Measurements from ENCODE around the gene MEF2A. TPM values are rescaled to one million over a fixed set of nuclear protein-coding genes. Genes with fewer than 3 reads are reported as not detected.

Gene MEF2A
- polyA plus RNA-seq, 6 donors from 2014 or later, result 27.1 to 56.6 (median 40.9) TPM

GRCh38 chr15:99616773-99617342, 51.1 kb downstream of the MEF2A start:
- ATAC-seq (ENCODE audit: low read depth in 2 of 2) (no peak), DNase-seq (no peak)
- Mint-ChIP-seq H3K27me3 (no peaks in the 10 kb centered on the region), H3K4me1 (peaks cover 48 to 73% (median 73%) of the 10 kb centered on the region in 3 donors), H3K4me3 (peak overlapping the region in 3 of 8 donors; percentile 0 to 2 (median 0)), H3K27ac (peak overlapping the region in 5 of 6 donors; percentile 5 to 91 (median 66)), H3K36me3 (no peaks in the 10 kb centered on the region), H3K9me3 (peaks cover 0 to 2% (median 0%) of the 10 kb centered on the region in 7 donors)

- peak overlapping the region in 2 of 8 donors; percentile 30 to 55 for H3K4me3 Mint-ChIP-seq
- peaks cover 0 to 5% of the 10 kb centered on the region in 2 donors for H3K36me3 Mint-ChIP-seq
- no peak for ATAC-seq (ENCODE audit: low read depth in 2 of 2)
- H3K27me3 Mint-ChIP-seq, result no peaks in the 10 kb centered on the region
- H3K27ac Mint-ChIP-seq, result peak overlapping the region in 5 of 6 donors; percentile 72 to 97 (median 89)
- H3K4me1 Mint-ChIP-seq, result peaks cover 41 to 62% (median 58%) of the 10 kb centered on the region in 3 donors
- peaks cover 0 to 2% (median 0%) of the 10 kb centered on the region in 7 donors for H3K9me3 Mint-ChIP-seq
- DNase-seq, result no peak
Measured at GRCh38 chr15:99618941-99619411, 53.2 kb downstream of the MEF2A start.

- no peak overlapping the region for H3K4me3 Mint-ChIP-seq
- H3K27me3 Mint-ChIP-seq, result no peaks in the 10 kb centered on the region
- peaks cover 41 to 64% (median 55%) of the 10 kb centered on the region in 3 donors for H3K4me1 Mint-ChIP-seq
- no peak for ATAC-seq (ENCODE audit: low read depth in 2 of 2)
- DNase-seq, result no peak
- H3K27ac Mint-ChIP-seq, result peak overlapping the region in 4 of 6 donors; percentile 53 to 95 (median 66)
- peaks cover 0 to 2% (median 0%) of the 10 kb centered on the region in 7 donors for H3K9me3 Mint-ChIP-seq
- H3K36me3 Mint-ChIP-seq, result peaks cover 4 to 6% of the 10 kb centered on the region in 2 donors
Measured at GRCh38 chr15:99619712-99620111, 53.9 kb downstream of the MEF2A start.

GRCh38 chr15:99620178-99620577, 54.4 kb downstream of the MEF2A start:
- DNase-seq (no peak), ATAC-seq (ENCODE audit: low read depth in 2 of 2) (no peak)
- peaks cover 8 to 10% of the 10 kb centered on the region in 2 donors for H3K36me3 Mint-ChIP-seq
- peaks cover 0 to 7% (median 0%) of the 10 kb centered on the region in 7 donors for H3K9me3 Mint-ChIP-seq
- H3K27ac Mint-ChIP-seq, result peak overlapping the region in 4 of 6 donors; percentile 18 to 88 (median 61)
- H3K27me3 Mint-ChIP-seq, result no peaks in the 10 kb centered on the region
- H3K4me1 Mint-ChIP-seq, result peaks cover 37 to 64% (median 56%) of the 10 kb centered on the region in 3 donors
- H3K4me3 Mint-ChIP-seq, result peak overlapping the region in 1 of 8 donors; percentile 42

- Mint-ChIP-seq H3K4me3 (no peak overlapping the region), H3K4me1 (peaks cover 50 to 74% (median 63%) of the 10 kb centered on the region in 3 donors), H3K36me3 (peaks cover 14 to 23% of the 10 kb centered on the region in 2 donors), H3K27ac (peak overlapping the region in 3 of 6 donors; percentile 6 to 72 (median 63)), H3K27me3 (no peaks in the 10 kb centered on the region), H3K9me3 (peaks cover 0 to 9% (median 0%) of the 10 kb centered on the region in 7 donors)
- DNase-seq, result no peak
- ATAC-seq (ENCODE audit: low read depth in 2 of 2), result no peak
Measured at GRCh38 chr15:99621767-99622166, 56.0 kb downstream of the MEF2A start.

- DNase-seq (no peak), ATAC-seq (ENCODE audit: low read depth in 2 of 2) (no peak)
- Mint-ChIP-seq H3K36me3 (peaks cover 12 to 39% of the 10 kb centered on the region in 2 donors), H3K4me3 (no peak overlapping the region), H3K27me3 (no peaks in the 10 kb centered on the region), H3K27ac (peak overlapping the region in 4 of 6 donors; percentile 10 to 96 (median 66)), H3K4me1 (peaks cover 66 to 84% (median 74%) of the 10 kb centered on the region in 3 donors), H3K9me3 (peaks cover 0 to 9% (median 5%) of the 10 kb centered on the region in 7 donors)
Measured at GRCh38 chr15:99628374-99629001, 62.7 kb downstream of the MEF2A start.

GRCh38 chr15:99630607-99631131, 64.9 kb downstream of the MEF2A start:
- Mint-ChIP-seq H3K4me3 (peak overlapping the region; percentile 9 to 66 (median 52)), H3K27ac (peak overlapping the region; percentile 64 to 96 (median 90))

GRCh38 chr15:99631255-99631654, 65.5 kb downstream of the MEF2A start:
- Mint-ChIP-seq H3K4me1 (peaks cover 57 to 70% (median 67%) of the 10 kb centered on the region in 3 donors), H3K4me3 (peak overlapping the region; percentile 9 to 66 (median 52))

More at GRCh38 chr15:99630607-99631131, 64.9 kb downstream of the MEF2A start:
- no peak for DNase-seq
- Mint-ChIP-seq H3K9me3 (peaks cover 0 to 6% (median 0%) of the 10 kb centered on the region in 7 donors), H3K27me3 (no peaks in the 10 kb centered on the region), H3K4me1 (peaks cover 63 to 76% (median 69%) of the 10 kb centered on the region in 3 donors), H3K36me3 (peaks cover 12 to 40% of the 10 kb centered on the region in 2 donors)
- no peak for ATAC-seq (ENCODE audit: low read depth in 2 of 2)

GRCh38 chr15:99632521-99632920, 66.7 kb downstream of the MEF2A start:
- peaks cover 6 to 34% of the 10 kb centered on the region in 2 donors for H3K36me3 Mint-ChIP-seq
- H3K27ac Mint-ChIP-seq, result peak overlapping the region in 3 of 6 donors; percentile 11 to 96 (median 90)

More at GRCh38 chr15:99631255-99631654, 65.5 kb downstream of the MEF2A start:
- ATAC-seq (ENCODE audit: low read depth in 2 of 2), result peak; percentile 100
- peak; percentile 72 for DNase-seq
- Mint-ChIP-seq H3K27me3 (no peaks in the 10 kb centered on the region), H3K9me3 (peaks cover 0 to 6% (median 0%) of the 10 kb centered on the region in 7 donors), H3K27ac (peak overlapping the region; percentile 64 to 96 (median 90)), H3K36me3 (peaks cover 12 to 36% of the 10 kb centered on the region in 2 donors)

GRCh38 chr15:99633655-99634054, 67.9 kb downstream of the MEF2A start:
- no peak for DNase-seq
- ATAC-seq (ENCODE audit: low read depth in 2 of 2), result no peak
- peaks cover 0 to 6% (median 0%) of the 10 kb centered on the region in 7 donors for H3K9me3 Mint-ChIP-seq
- no peak overlapping the region for H3K4me3 Mint-ChIP-seq
- H3K36me3 Mint-ChIP-seq, result peaks cover 14 to 34% of the 10 kb centered on the region in 2 donors
- H3K27ac Mint-ChIP-seq, result peak overlapping the region in 1 of 6 donors; percentile 81
- no peaks in the 10 kb centered on the region for H3K27me3 Mint-ChIP-seq
- peaks cover 50 to 70% (median 60%) of the 10 kb centered on the region in 3 donors for H3K4me1 Mint-ChIP-seq

More at GRCh38 chr15:99632521-99632920, 66.7 kb downstream of the MEF2A start:
- H3K9me3 Mint-ChIP-seq, result peaks cover 0 to 6% (median 0%) of the 10 kb centered on the region in 7 donors
- DNase-seq (no peak), ATAC-seq (ENCODE audit: low read depth in 2 of 2) (no peak)
- no peaks in the 10 kb centered on the region for H3K27me3 Mint-ChIP-seq
- peaks cover 49 to 70% (median 59%) of the 10 kb centered on the region in 3 donors for H3K4me1 Mint-ChIP-seq
- H3K4me3 Mint-ChIP-seq, result no peak overlapping the region

- ATAC-seq (ENCODE audit: low read depth in 2 of 2) (no peak), DNase-seq (no peak)
- Mint-ChIP-seq H3K36me3 (peaks cover 14 to 33% of the 10 kb centered on the region in 2 donors), H3K9me3 (peaks cover 0 to 6% (median 0%) of the 10 kb centered on the region in 7 donors), H3K27me3 (no peaks in the 10 kb centered on the region), H3K4me1 (peaks cover 46 to 63% (median 52%) of the 10 kb centered on the region in 3 donors), H3K27ac (peak overlapping the region in 2 of 6 donors; percentile 24 to 81), H3K4me3 (no peak overlapping the region)
Measured at GRCh38 chr15:99634576-99634975, 68.8 kb downstream of the MEF2A start.

- H3K27me3 Mint-ChIP-seq, result no peaks in the 10 kb centered on the region
- DNase-seq (no peak), ATAC-seq (ENCODE audit: low read depth in 2 of 2) (no peak)
- peaks cover 14 to 27% of the 10 kb centered on the region in 2 donors for H3K36me3 Mint-ChIP-seq
- peaks cover 0 to 1% (median 0%) of the 10 kb centered on the region in 7 donors for H3K9me3 Mint-ChIP-seq
- no peak overlapping the region for H3K4me3 Mint-ChIP-seq
- peak overlapping the region in 3 of 6 donors; percentile 12 to 36 (median 29) for H3K27ac Mint-ChIP-seq
- H3K4me1 Mint-ChIP-seq, result peaks cover 45 to 58% (median 51%) of the 10 kb centered on the region in 3 donors
Measured at GRCh38 chr15:99635145-99635544, 69.4 kb downstream of the MEF2A start.

GRCh38 chr15:99635794-99636193, 70.0 kb downstream of the MEF2A start:
- H3K9me3 Mint-ChIP-seq, result no peaks in the 10 kb centered on the region
- no peaks in the 10 kb centered on the region for H3K27me3 Mint-ChIP-seq
- H3K36me3 Mint-ChIP-seq, result peaks cover 14 to 21% of the 10 kb centered on the region in 2 donors
- H3K4me1 Mint-ChIP-seq, result peaks cover 38 to 58% (median 46%) of the 10 kb centered on the region in 3 donors
- no peak overlapping the region for H3K4me3 Mint-ChIP-seq
- peak overlapping the region in 1 of 6 donors; percentile 9 for H3K27ac Mint-ChIP-seq
- no peak for ATAC-seq (ENCODE audit: low read depth in 2 of 2)
- no peak for DNase-seq
